ENCODE results near the gene PRH2. TPM values are rescaled to one million over a fixed set of nuclear protein-coding genes. Genes with fewer than 3 reads are reported as not detected.

PRH2 gene
- total and polyA plus RNA-seq, 9 donors: 0.28 to 0.95 (median 0.43) TPM; not detected in 6

- H3K4me1 ChIP-seq (ENCODE audit: insufficient read depth): no peaks in the 10 kb centered on the region
- 95 to 97% (median 96%) methylated on average over 5 of the region's 5 CpGs for WGBS, 3 donors
- H3K9me3 ChIP-seq: no peaks in the 10 kb centered on the region
- TF ChIP-seq CTCF (IDR thresholded peaks at IDR 0.05): no peak
- no peak for TF ChIP-seq POLR2A (IDR thresholded peaks at IDR 0.05)
- TF ChIP-seq EP300 (IDR thresholded peaks at IDR 0.05): no peak
- H3K27me3 ChIP-seq: no peaks in the 10 kb centered on the region
- intact Hi-C loops (cut with DNase I): no loop called here
- no peak overlapping the region for H3K27ac ChIP-seq
- H3K36me3 ChIP-seq: no peaks in the 10 kb centered on the region
- no peak for DNase-seq
- H3K4me3 ChIP-seq: no peak overlapping the region
Measured at GRCh38 chr12:10896854-10897253, 32.2 kb upstream of the PRH2 start.

- Histone ChIP-seq H3K27me3 (no peaks in the 10 kb centered on the region), H3K4me1 (ENCODE audit: insufficient read depth) (no peaks in the 10 kb centered on the region), H3K36me3 (no peaks in the 10 kb centered on the region), H3K4me3 (no peak overlapping the region), H3K9me3 (no peaks in the 10 kb centered on the region), H3K27ac (no peak overlapping the region)
- 95 to 100% (median 98%) methylated on average over 1 of the region's 1 CpG for WGBS, 3 donors
- intact Hi-C loops (cut with DNase I): no loop called here
- TF ChIP-seq EP300 (IDR thresholded peaks at IDR 0.05) (no peak), CTCF (IDR thresholded peaks at IDR 0.05) (no peak), POLR2A (IDR thresholded peaks at IDR 0.05) (no peak)
- no peak for DNase-seq
Measured at GRCh38 chr12:10900530-10900929, 28.5 kb upstream of the PRH2 start.

- 94 to 100% (median 100%) methylated on average over 1 of the region's 1 CpG for WGBS, 3 donors
- no peak for DNase-seq
- Histone ChIP-seq H3K4me1 (ENCODE audit: insufficient read depth) (no peaks in the 10 kb centered on the region), H3K4me3 (no peak overlapping the region), H3K27ac (no peak overlapping the region), H3K36me3 (no peaks in the 10 kb centered on the region), H3K9me3 (no peaks in the 10 kb centered on the region), H3K27me3 (no peaks in the 10 kb centered on the region)
- intact Hi-C loops (cut with DNase I): no loop called here
- TF ChIP-seq POLR2A (IDR thresholded peaks at IDR 0.05): no peak
- TF ChIP-seq EP300 (IDR thresholded peaks at IDR 0.05): no peak
- no peak for TF ChIP-seq CTCF (IDR thresholded peaks at IDR 0.05)
Measured at GRCh38 chr12:10900972-10901371, 28.1 kb upstream of the PRH2 start.

- Histone ChIP-seq H3K4me1 (ENCODE audit: insufficient read depth) (no peaks in the 10 kb centered on the region), H3K27me3 (no peaks in the 10 kb centered on the region), H3K27ac (no peak overlapping the region), H3K4me3 (no peak overlapping the region), H3K9me3 (no peaks in the 10 kb centered on the region), H3K36me3 (no peaks in the 10 kb centered on the region)
- TF ChIP-seq EP300 (IDR thresholded peaks at IDR 0.05): no peak
- TF ChIP-seq POLR2A (IDR thresholded peaks at IDR 0.05): no peak
- TF ChIP-seq CTCF (IDR thresholded peaks at IDR 0.05): no peak
- intact Hi-C loops (cut with DNase I): no loop called here
- no peak for DNase-seq
- 97 to 100% (median 100%) methylated on average over 1 of the region's 1 CpG for WGBS, 3 donors
Measured at GRCh38 chr12:10901427-10901826, 27.6 kb upstream of the PRH2 start.

GRCh38 chr12:10904686-10905085, 24.4 kb upstream of the PRH2 start:
- no peak for DNase-seq
- no peaks in the 10 kb centered on the region for H3K36me3 ChIP-seq
- no peak overlapping the region for H3K27ac ChIP-seq
- WGBS, 3 donors: 84 to 98% (median 95%) methylated on average over 4 of the region's 4 CpGs
- TF ChIP-seq CTCF (IDR thresholded peaks at IDR 0.05) (no peak), EP300 (IDR thresholded peaks at IDR 0.05) (no peak), POLR2A (IDR thresholded peaks at IDR 0.05) (no peak)
- no peaks in the 10 kb centered on the region for H3K4me1 ChIP-seq (ENCODE audit: insufficient read depth)
- intact Hi-C loops (cut with DNase I): no loop called here
- H3K4me3 ChIP-seq: no peak overlapping the region
- H3K27me3 ChIP-seq: no peaks in the 10 kb centered on the region
- no peaks in the 10 kb centered on the region for H3K9me3 ChIP-seq
